ENCODE measurements around the gene FUS.
A peak's percentile ranks its signal among the peaks of the same experiment; 100 is the strongest.

Gene FUS

GRCh38 chr16:31141489-31142108 lies 38.3 kb upstream of the FUS start:
- peak overlapping the region; percentile 57 for H3K14ac ChIP-seq (ENCODE audit: low read length)
- no peaks in the 10 kb centered on the region for H3K79me1 ChIP-seq (ENCODE audit: low read depth, low read length)
- H3K18ac ChIP-seq (ENCODE audit: low read length), result peak overlapping the region; percentile 97
- peak overlapping the region; percentile 78 for H3K9ac ChIP-seq (ENCODE audit: low read depth, low read length, poor library complexity)
- peak overlapping the region; percentile 48 for H3K4me2 ChIP-seq (ENCODE audit: insufficient read depth, low read length, poor library complexity, severe bottlenecking)
- no peak overlapping the region for H4K8ac ChIP-seq (ENCODE audit: low read depth, low read length)
- H3K9me3 ChIP-seq (replicated peaks in 1 of 2; ENCODE audit: control insufficient read depth in 2 of 2, insufficient read depth in 1 of 2, low read depth in 1 of 2, low read length in 2 of 2), result no peaks in the 10 kb centered on the region
- peak overlapping the region; percentile 89 for H2BK5ac ChIP-seq (ENCODE audit: low read length)
- peak overlapping the region; percentile 90 for H3K4ac ChIP-seq (ENCODE audit: low read length)
- peak overlapping the region; percentile 90 for H2AFZ ChIP-seq (ENCODE audit: low read length)
- H3K23ac ChIP-seq (ENCODE audit: low read depth, low read length, poor library complexity), result peak overlapping the region; percentile 55
- H2AK5ac ChIP-seq (ENCODE audit: low read depth, low read length), result peak overlapping the region; percentile 100
- peak overlapping the region; percentile 87 for H3K27ac ChIP-seq (replicated peaks; ENCODE audit: low read length)
- peak overlapping the region; percentile 92 for H2BK120ac ChIP-seq (ENCODE audit: low read depth, low read length)
- peak overlapping the region; percentile 96 for H2BK12ac ChIP-seq (ENCODE audit: low read length)
- H3K4me3 ChIP-seq (ENCODE audit: low read length in 2 of 2), result peak overlapping the region; percentile 20 to 47
- DNase-seq (ENCODE audit: low spot score), result no peak
- H4K91ac ChIP-seq (ENCODE audit: low read depth, low read length, poor library complexity), result peak overlapping the region; percentile 19
- no peaks in the 10 kb centered on the region for H3K36me3 ChIP-seq (replicated peaks in 1 of 2; ENCODE audit: control insufficient read depth in 2 of 2, insufficient read depth in 2 of 2, low read length in 2 of 2)
- H3K4me1 ChIP-seq (ENCODE audit: control insufficient read depth in 2 of 2, insufficient read depth in 1 of 2, low read depth in 1 of 2, low read length in 2 of 2), result peaks cover 9 to 18% of the 10 kb centered on the region in 2 donors
- peaks cover 0 to 13% (median 12%) of the 10 kb centered on the region in 3 experiments for H3K27me3 ChIP-seq (ENCODE audit: control insufficient read depth in 3 of 3, insufficient read depth in 3 of 3, low read depth in 1 of 3, low read length in 3 of 3)
- peak overlapping the region; percentile 90 for H2BK15ac ChIP-seq (ENCODE audit: low read length)
- no CpG with 5 or more reads among the region's 10 CpGs for WGBS, 2 donors (ENCODE audit: extremely low coverage in 2 of 2, insufficient read length in 2 of 2, insufficient replicate concordance in 1 of 2)

- H3K18ac ChIP-seq (ENCODE audit: low read length), result peak overlapping the region; percentile 99
- peak overlapping the region; percentile 98 for H4K8ac ChIP-seq (ENCODE audit: low read depth, low read length)
- peak overlapping the region; percentile 79 for H2BK12ac ChIP-seq (ENCODE audit: low read length)
- peak overlapping the region; percentile 100 for H2BK15ac ChIP-seq (ENCODE audit: low read length)
- peak; percentile 99 for DNase-seq (ENCODE audit: low spot score)
- peak overlapping the region; percentile 100 for H2AFZ ChIP-seq (ENCODE audit: low read length)
- H2AK5ac ChIP-seq (ENCODE audit: low read depth, low read length), result peak overlapping the region; percentile 91
- peak overlapping the region; percentile 48 for H4K91ac ChIP-seq (ENCODE audit: low read depth, low read length, poor library complexity)
- H3K14ac ChIP-seq (ENCODE audit: low read length), result peak overlapping the region; percentile 95
- H3K9ac ChIP-seq (ENCODE audit: low read depth, low read length, poor library complexity), result peak overlapping the region; percentile 88
- H3K4ac ChIP-seq (ENCODE audit: low read length), result peak overlapping the region; percentile 17
- peak overlapping the region; percentile 97 for H3K23ac ChIP-seq (ENCODE audit: low read depth, low read length, poor library complexity)
- no CpG with 5 or more reads among the region's 89 CpGs for WGBS, 2 donors (ENCODE audit: extremely low coverage in 2 of 2, insufficient read length in 2 of 2, insufficient replicate concordance in 1 of 2)
- H2BK120ac ChIP-seq (ENCODE audit: low read depth, low read length), result no peak overlapping the region
- H3K27me3 ChIP-seq (ENCODE audit: control insufficient read depth in 3 of 3, insufficient read depth in 3 of 3, low read depth in 1 of 3, low read length in 3 of 3), result peaks cover 0 to 19% (median 18%) of the 10 kb centered on the region in 3 experiments
- no peaks in the 10 kb centered on the region for H3K79me1 ChIP-seq (ENCODE audit: low read depth, low read length)
- no peaks in the 10 kb centered on the region for H3K36me3 ChIP-seq (replicated peaks in 1 of 2; ENCODE audit: control insufficient read depth in 2 of 2, insufficient read depth in 2 of 2, low read length in 2 of 2)
- H3K4me3 ChIP-seq (ENCODE audit: low read length in 2 of 2), result peak overlapping the region; percentile 47 to 76
- peak overlapping the region; percentile 99 for H3K4me2 ChIP-seq (ENCODE audit: insufficient read depth, low read length, poor library complexity, severe bottlenecking)
- H3K9me3 ChIP-seq (replicated peaks in 1 of 2; ENCODE audit: control insufficient read depth in 2 of 2, insufficient read depth in 1 of 2, low read depth in 1 of 2, low read length in 2 of 2), result no peaks in the 10 kb centered on the region
- peak overlapping the region; percentile 46 for H2BK5ac ChIP-seq (ENCODE audit: low read length)
- H3K4me1 ChIP-seq (ENCODE audit: control insufficient read depth in 2 of 2, insufficient read depth in 1 of 2, low read depth in 1 of 2, low read length in 2 of 2), result peaks cover 9 to 18% of the 10 kb centered on the region in 2 donors
- peak overlapping the region; percentile 87 for H3K27ac ChIP-seq (replicated peaks; ENCODE audit: low read length)
Observed at GRCh38 chr16:31142109-31143010, 37.6 kb upstream of the FUS start.

GRCh38 chr16:31143011-31143693 lies 36.8 kb upstream of the FUS start:
- peak overlapping the region; percentile 99 for H3K4me2 ChIP-seq (ENCODE audit: insufficient read depth, low read length, poor library complexity, severe bottlenecking)
- WGBS, 2 donors (ENCODE audit: extremely low coverage in 2 of 2, insufficient read length in 2 of 2, insufficient replicate concordance in 1 of 2), result no CpG with 5 or more reads among the region's 22 CpGs
- H3K27ac ChIP-seq (replicated peaks; ENCODE audit: low read length), result no peak overlapping the region
- H3K18ac ChIP-seq (ENCODE audit: low read length), result peak overlapping the region; percentile 99
- H2AFZ ChIP-seq (ENCODE audit: low read length), result peak overlapping the region; percentile 100
- H3K4me3 ChIP-seq (ENCODE audit: low read length in 2 of 2), result peak overlapping the region in 1 of 2 donors; percentile 76
- H3K79me1 ChIP-seq (ENCODE audit: low read depth, low read length), result no peaks in the 10 kb centered on the region
- peak overlapping the region; percentile 48 for H4K91ac ChIP-seq (ENCODE audit: low read depth, low read length, poor library complexity)
- peaks cover 9 to 18% of the 10 kb centered on the region in 2 donors for H3K4me1 ChIP-seq (ENCODE audit: control insufficient read depth in 2 of 2, insufficient read depth in 1 of 2, low read depth in 1 of 2, low read length in 2 of 2)
- H3K9ac ChIP-seq (ENCODE audit: low read depth, low read length, poor library complexity), result peak overlapping the region; percentile 27
- H2BK120ac ChIP-seq (ENCODE audit: low read depth, low read length), result no peak overlapping the region
- H3K36me3 ChIP-seq (replicated peaks in 1 of 2; ENCODE audit: control insufficient read depth in 2 of 2, insufficient read depth in 2 of 2, low read length in 2 of 2), result no peaks in the 10 kb centered on the region
- peak overlapping the region; percentile 17 for H3K4ac ChIP-seq (ENCODE audit: low read length)
- no peaks in the 10 kb centered on the region for H3K9me3 ChIP-seq (replicated peaks in 1 of 2; ENCODE audit: control insufficient read depth in 2 of 2, insufficient read depth in 1 of 2, low read depth in 1 of 2, low read length in 2 of 2)
- H2BK5ac ChIP-seq (ENCODE audit: low read length), result peak overlapping the region; percentile 46
- peak overlapping the region; percentile 97 for H3K23ac ChIP-seq (ENCODE audit: low read depth, low read length, poor library complexity)
- DNase-seq (ENCODE audit: low spot score), result no peak
- H2AK5ac ChIP-seq (ENCODE audit: low read depth, low read length), result peak overlapping the region; percentile 91
- H2BK12ac ChIP-seq (ENCODE audit: low read length), result peak overlapping the region; percentile 79
- H3K14ac ChIP-seq (ENCODE audit: low read length), result peak overlapping the region; percentile 95
- peaks cover 0 to 27% (median 26%) of the 10 kb centered on the region in 3 experiments for H3K27me3 ChIP-seq (ENCODE audit: control insufficient read depth in 3 of 3, insufficient read depth in 3 of 3, low read depth in 1 of 3, low read length in 3 of 3)
- H4K8ac ChIP-seq (ENCODE audit: low read depth, low read length), result peak overlapping the region; percentile 98
- peak overlapping the region; percentile 100 for H2BK15ac ChIP-seq (ENCODE audit: low read length)

All from neuronal stem cell (in vitro differentiated cells).